MM.1S (cell line): ENCODE measurements around the gene RFTN1.

Experiments used
- DNase-seq: peaks from one replicate; pipeline ENCODE4 v3.0.0-alpha.2; 2015
- H2AFZ ChIP-seq: fragments of 300-600 bp; sonication (generic); 2 replicates; pipeline ENCODE4 v1.6.0; 2016; ENCODE audit warnings: antibody characterized with exemption, low read length
- H3F3A ChIP-seq: fragments of 300-600 bp; sonication (generic); 2 replicates; pipeline ENCODE4 v1.6.1; 2016; ENCODE audit warnings: mild to moderate bottlenecking, antibody characterized with exemption, low read length, moderate library complexity, mixed read lengths; ENCODE audit not compliant: insufficient read depth
- H3K27ac ChIP-seq: fragments of 300-600 bp; sonication (generic); 2 replicates; pipeline ENCODE4 v1.5.1; 2016; ENCODE audit warnings: mild to moderate bottlenecking, low read length
- H3K27me3 ChIP-seq: fragments of 300-600 bp; sonication (generic); replicated peaks from 2 replicates; pipeline ENCODE4 v1.6.0; 2016; ENCODE audit warnings: low read length; ENCODE audit not compliant: insufficient read depth
- H3K36me3 ChIP-seq: fragments of 300-600 bp; sonication (generic); replicated peaks from 2 replicates; pipeline ENCODE4 v1.6.1; 2016; ENCODE audit warnings: mild to moderate bottlenecking, low read length, mixed read lengths; ENCODE audit not compliant: insufficient read depth
- H3K4me1 ChIP-seq: fragments of 300-600 bp; sonication (generic); 2 replicates; pipeline ENCODE4 v1.6.1; 2016; ENCODE audit warnings: low read length, mixed read lengths
- H3K4me2 ChIP-seq: fragments of 300-600 bp; sonication (generic); 2 replicates; pipeline ENCODE4 v1.6.0; 2016; ENCODE audit warnings: low read depth, low read length
- H3K4me3 ChIP-seq: fragments of 300-600 bp; sonication (generic); 2 replicates; pipeline ENCODE4 v1.5.1; 2016; ENCODE audit warnings: low read length, mixed read lengths
- H3K79me2 ChIP-seq: fragments of 300-600 bp; sonication (generic); 2 replicates; pipeline ENCODE4 v1.6.1; 2016; ENCODE audit warnings: mixed run types, low read length, mixed read lengths
- H3K9ac ChIP-seq: fragments of 300-600 bp; sonication (generic); 2 replicates; pipeline ENCODE4 v1.6.1; 2016; ENCODE audit warnings: low read length, mixed read lengths
- H3K9me2 ChIP-seq: fragments of 300-600 bp; sonication (generic); replicated peaks from 2 replicates; pipeline ENCODE4 v1.6.1; 2016; ENCODE audit warnings: mild to moderate bottlenecking, low read length, mixed read lengths; ENCODE audit not compliant: insufficient read depth
- H3K9me3 ChIP-seq: fragments of 300-600 bp; sonication (generic); replicated peaks from 2 replicates; pipeline ENCODE4 v1.6.1; 2016; ENCODE audit warnings: mild to moderate bottlenecking, low read length, mixed read lengths; ENCODE audit not compliant: insufficient read depth
- H4K20me1 ChIP-seq: fragments of 300-600 bp; sonication (generic); 2 replicates; pipeline ENCODE4 v1.6.1; 2016; ENCODE audit warnings: mild to moderate bottlenecking, low read length, moderate library complexity, mixed read lengths; ENCODE audit not compliant: insufficient read depth
- EZH2 ChIP-seq: fragments of 300-600 bp; sonication (generic); optimal IDR thresholded peaks from 2 replicates; pipeline ENCODE3; 2017; ENCODE audit warnings: low read depth, mild to moderate bottlenecking, antibody characterized with exemption, low read length, mixed read lengths
- EZH2phosphoT487 ChIP-seq: fragments of 300-600 bp; sonication (generic); IDR thresholded peaks from 2 replicates; pipeline ENCODE4 v1.6.1; 2018; ENCODE audit warnings: antibody characterized with exemption, low read length
- TF ChIP-seq, protein P1 (sequence below): fragments of 300-600 bp; sonication (generic); IDR thresholded peaks from 2 replicates; pipeline ENCODE4 v1.5.1; 2016; ENCODE audit warnings: antibody characterized with exemption, low read length, mixed read lengths

RFTN1 gene

DNA sequence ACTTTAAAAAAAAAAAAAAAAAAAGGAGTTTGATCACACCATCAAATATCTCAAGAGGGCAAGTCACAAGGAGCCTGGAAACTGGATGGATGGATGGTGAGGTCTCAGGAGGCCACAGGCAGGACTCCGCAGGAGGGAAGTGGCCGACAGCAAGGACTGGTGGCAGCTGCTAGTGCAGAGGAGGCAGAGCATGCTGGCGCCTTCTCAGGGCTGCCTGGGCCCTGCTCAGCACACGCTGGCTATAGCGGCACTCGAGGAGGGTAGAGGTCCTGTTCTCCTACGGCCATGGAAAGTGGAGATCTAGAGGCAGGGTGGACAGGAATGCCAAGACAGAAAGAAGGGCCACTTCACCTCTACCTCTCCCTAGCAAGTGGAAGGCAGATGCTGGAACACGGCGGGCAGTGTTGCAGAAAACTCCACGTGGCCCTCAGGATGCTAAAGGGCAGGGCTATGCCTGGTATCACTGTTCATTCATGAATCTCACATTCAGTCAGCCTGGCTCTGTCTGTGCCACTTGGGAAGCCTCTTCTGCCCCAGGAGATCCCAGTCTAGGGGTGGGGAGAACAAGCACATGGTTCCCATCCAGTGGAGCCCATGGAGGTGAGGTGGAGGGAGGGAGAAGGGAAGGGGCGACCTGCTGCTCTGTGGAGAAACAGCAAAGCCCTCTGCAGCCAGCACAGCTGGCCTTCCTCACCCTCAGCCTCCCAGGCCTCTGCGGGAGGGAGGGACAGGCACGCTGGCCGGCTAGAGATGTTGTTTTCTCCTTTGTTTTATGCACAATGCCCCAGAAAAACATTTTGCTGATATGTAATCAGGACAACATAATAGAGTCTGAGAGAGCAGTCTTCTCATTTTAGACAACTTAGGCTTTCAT lies 177.5 kb downstream of the RFTN1 start:
- Histone ChIP-seq H3K27me3 (no peaks in the 10 kb centered on the region), H3K79me2 (0 out of 2 replicates have a peak, but pooled peaks cover 2% of the 10 kb centered on the region), H4K20me1 (no peaks in the 10 kb centered on the region), H3K9me2 (no peaks in the 10 kb centered on the region), H3K27ac (no peak overlapping the region), H3K4me1 (no peaks in the 10 kb centered on the region), H3K4me3 (no peak overlapping the region), H3K36me3 (no peaks in the 10 kb centered on the region), H3K9me3 (no peaks in the 10 kb centered on the region), H3K9ac (no peak overlapping the region), H2AFZ (no peak overlapping the region), H3K4me2 (no peak overlapping the region), H3F3A (no peaks in the 10 kb centered on the region)
- TF ChIP-seq EZH2phosphoT487 (no peak), EZH2 (no peak)
- TF ChIP-seq, protein P1, sequence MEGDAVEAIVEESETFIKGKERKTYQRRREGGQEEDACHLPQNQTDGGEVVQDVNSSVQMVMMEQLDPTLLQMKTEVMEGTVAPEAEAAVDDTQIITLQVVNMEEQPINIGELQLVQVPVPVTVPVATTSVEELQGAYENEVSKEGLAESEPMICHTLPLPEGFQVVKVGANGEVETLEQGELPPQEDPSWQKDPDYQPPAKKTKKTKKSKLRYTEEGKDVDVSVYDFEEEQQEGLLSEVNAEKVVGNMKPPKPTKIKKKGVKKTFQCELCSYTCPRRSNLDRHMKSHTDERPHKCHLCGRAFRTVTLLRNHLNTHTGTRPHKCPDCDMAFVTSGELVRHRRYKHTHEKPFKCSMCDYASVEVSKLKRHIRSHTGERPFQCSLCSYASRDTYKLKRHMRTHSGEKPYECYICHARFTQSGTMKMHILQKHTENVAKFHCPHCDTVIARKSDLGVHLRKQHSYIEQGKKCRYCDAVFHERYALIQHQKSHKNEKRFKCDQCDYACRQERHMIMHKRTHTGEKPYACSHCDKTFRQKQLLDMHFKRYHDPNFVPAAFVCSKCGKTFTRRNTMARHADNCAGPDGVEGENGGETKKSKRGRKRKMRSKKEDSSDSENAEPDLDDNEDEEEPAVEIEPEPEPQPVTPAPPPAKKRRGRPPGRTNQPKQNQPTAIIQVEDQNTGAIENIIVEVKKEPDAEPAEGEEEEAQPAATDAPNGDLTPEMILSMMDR = no peak
- no peak for DNase-seq

DNA sequence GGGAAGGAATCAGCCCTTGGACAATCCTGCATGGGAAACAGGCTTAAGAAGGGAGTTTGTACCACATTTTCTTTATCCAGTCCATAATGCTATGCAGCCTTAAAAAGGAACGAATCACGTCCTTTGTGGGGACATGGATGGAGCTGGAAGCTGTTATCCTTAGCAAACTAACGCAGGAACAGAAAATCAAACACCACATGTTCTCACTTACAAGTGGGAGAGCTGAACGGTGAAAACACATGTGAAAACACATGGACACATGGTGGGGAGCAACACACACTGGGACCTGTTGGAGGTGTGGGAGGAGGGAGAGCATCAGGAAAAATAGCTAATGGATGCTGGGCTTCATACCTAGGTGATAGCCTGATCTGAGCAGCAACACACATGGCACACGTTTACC lies 178.2 kb downstream of the RFTN1 start:
- 0 out of 2 replicates have a peak, but pooled peaks cover 2% of the 10 kb centered on the region for H3K79me2 ChIP-seq
- no peaks in the 10 kb centered on the region for H3K27me3 ChIP-seq
- H3K36me3 ChIP-seq = no peaks in the 10 kb centered on the region
- H3K9me3 ChIP-seq = no peaks in the 10 kb centered on the region
- H3K9ac ChIP-seq = no peak overlapping the region
- no peaks in the 10 kb centered on the region for H3F3A ChIP-seq
- no peaks in the 10 kb centered on the region for H3K4me1 ChIP-seq
- no peak overlapping the region for H2AFZ ChIP-seq
- H3K4me3 ChIP-seq = no peak overlapping the region
- no peaks in the 10 kb centered on the region for H3K9me2 ChIP-seq
- H3K27ac ChIP-seq = no peak overlapping the region
- no peak for TF ChIP-seq EZH2
- TF ChIP-seq, protein P1 = no peak
- no peak for TF ChIP-seq EZH2phosphoT487
- no peak for DNase-seq
- no peaks in the 10 kb centered on the region for H4K20me1 ChIP-seq
- no peak overlapping the region for H3K4me2 ChIP-seq

DNA sequence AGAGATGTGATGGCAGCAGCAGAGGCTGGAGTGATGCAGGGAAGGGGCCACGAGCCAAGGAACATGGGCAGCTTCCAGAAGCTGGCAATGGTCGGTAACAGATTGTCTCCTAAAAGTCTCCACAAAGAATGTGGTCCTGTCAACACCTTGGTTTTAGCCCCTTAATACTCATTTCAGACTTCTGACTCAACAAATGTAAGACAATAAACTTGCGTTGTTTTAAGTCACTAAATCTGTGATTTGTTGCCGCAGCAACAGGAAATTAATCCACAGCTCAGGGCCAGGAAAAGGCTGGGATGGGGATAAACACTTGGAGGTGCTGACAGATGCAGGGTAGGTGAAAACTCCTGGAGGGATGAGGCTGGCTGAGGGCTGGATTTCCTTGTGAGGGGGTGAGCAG lies 178.6 kb downstream of the RFTN1 start:
- H3K27me3 ChIP-seq = no peaks in the 10 kb centered on the region
- TF ChIP-seq EZH2phosphoT487 = no peak
- no peak overlapping the region for H3K9ac ChIP-seq
- no peaks in the 10 kb centered on the region for H3K9me3 ChIP-seq
- no peak overlapping the region for H2AFZ ChIP-seq
- no peaks in the 10 kb centered on the region for H3F3A ChIP-seq
- DNase-seq = no peak
- H3K4me3 ChIP-seq = no peak overlapping the region
- H3K36me3 ChIP-seq = no peaks in the 10 kb centered on the region
- H3K79me2 ChIP-seq = 0 out of 2 replicates have a peak, but pooled peaks cover 2% of the 10 kb centered on the region
- no peaks in the 10 kb centered on the region for H3K9me2 ChIP-seq
- no peak overlapping the region for H3K4me2 ChIP-seq
- no peaks in the 10 kb centered on the region for H4K20me1 ChIP-seq
- no peaks in the 10 kb centered on the region for H3K4me1 ChIP-seq
- no peak overlapping the region for H3K27ac ChIP-seq

- TF ChIP-seq, protein P1 = no peak
- no peak for TF ChIP-seq EZH2phosphoT487
- TF ChIP-seq EZH2 = no peak
- H4K20me1 ChIP-seq = no peaks in the 10 kb centered on the region
- no peak overlapping the region for H2AFZ ChIP-seq
- H3K4me2 ChIP-seq = no peak overlapping the region
- H3K9me2 ChIP-seq = no peaks in the 10 kb centered on the region
- no peaks in the 10 kb centered on the region for H3K36me3 ChIP-seq
- H3K9ac ChIP-seq = no peak overlapping the region
- H3K27me3 ChIP-seq = no peaks in the 10 kb centered on the region
- H3K79me2 ChIP-seq = 0 out of 2 replicates have a peak, but pooled peaks cover 2% of the 10 kb centered on the region
- H3F3A ChIP-seq = no peaks in the 10 kb centered on the region
- H3K27ac ChIP-seq = no peak overlapping the region
- no peaks in the 10 kb centered on the region for H3K9me3 ChIP-seq
- no peaks in the 10 kb centered on the region for H3K4me1 ChIP-seq
- H3K4me3 ChIP-seq = no peak overlapping the region
- DNase-seq = no peak
Observed at GRCh38 chr3:16332904-16333426, 180.5 kb downstream of the RFTN1 start.
